Superior temporal gyrus (tissue), 1 donor: Measurements from ENCODE around the gene SPC25.

Source experiments
- DNase-seq: peaks from one replicate; pipeline ENCODE4 v3.0.0-alpha.2; 2016; ENCODE audit errors: extremely low spot score

The SPC25 gene

DNA sequence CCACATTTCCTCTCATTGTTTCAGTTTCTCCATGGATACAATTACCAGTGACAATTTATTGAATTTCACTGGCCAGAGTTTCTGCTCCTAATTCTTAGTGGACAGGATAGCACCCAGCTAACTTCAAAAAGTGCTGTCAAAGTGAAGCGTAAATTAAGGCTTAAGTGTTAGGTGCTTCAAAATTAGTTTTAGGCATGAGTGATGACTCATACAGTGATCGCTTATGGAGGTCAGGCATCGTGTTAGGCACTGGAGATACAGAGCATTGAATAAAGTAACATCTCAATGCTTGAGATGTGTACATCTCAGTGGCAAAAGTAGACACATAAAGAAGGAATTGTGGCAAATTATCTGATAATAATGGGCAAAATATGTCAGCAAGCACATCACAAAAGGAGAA is 47.0 kb downstream of the SPC25 start:
- no peak for DNase-seq

DNA sequence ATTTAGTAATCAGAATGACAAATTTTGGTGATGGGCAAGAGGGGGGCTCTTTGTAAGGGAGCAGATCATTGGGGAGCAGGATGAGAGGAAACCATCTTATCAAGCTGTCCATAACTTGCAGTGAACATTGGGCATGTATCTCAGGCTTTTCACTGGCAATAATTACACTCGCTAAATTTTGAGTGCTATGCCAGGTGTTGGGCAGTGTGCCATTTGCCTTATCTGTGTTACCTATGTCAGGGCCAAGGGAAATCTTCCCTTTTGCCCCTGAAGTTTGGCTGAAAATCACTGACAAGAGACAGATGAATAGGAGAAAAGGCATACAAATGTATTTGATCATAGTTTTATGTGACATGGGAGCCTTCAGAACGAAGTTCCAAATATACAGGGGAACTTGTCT is 48.8 kb downstream of the SPC25 start:
- no peak for DNase-seq

- DNase-seq = no peak
Observed at GRCh38 chr2:168835969-168836368, 54.3 kb downstream of the SPC25 start.

- DNase-seq = no peak
Observed at GRCh38 chr2:168831662-168832061, 58.6 kb downstream of the SPC25 start.

GRCh38 chr2:168830958-168831357 is 59.3 kb downstream of the SPC25 start:
- DNase-seq = no peak

DNA sequence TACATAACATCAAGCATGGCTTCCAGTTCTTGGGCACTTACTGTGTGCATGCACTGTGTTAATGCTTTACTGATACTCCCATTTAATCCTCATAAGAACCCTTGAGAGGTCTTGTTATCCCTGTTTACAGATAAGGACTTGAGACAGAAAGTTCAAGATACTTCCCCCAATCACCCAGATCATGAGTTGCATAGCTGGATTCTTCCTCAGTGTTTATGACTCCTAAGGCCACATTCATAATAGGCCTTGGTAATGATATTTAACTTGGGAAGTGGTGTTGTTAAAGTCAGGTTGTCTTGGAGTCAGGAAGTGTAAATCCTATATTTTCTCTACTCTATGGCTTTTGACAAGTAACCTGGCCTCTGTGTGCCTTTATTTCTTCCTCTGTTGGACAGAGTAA is 65.1 kb downstream of the SPC25 start:
- DNase-seq = no peak

- no peak for DNase-seq
Observed at GRCh38 chr2:168821992-168822391, 68.2 kb downstream of the SPC25 start.

GRCh38 chr2:168821577-168821976 is 68.7 kb downstream of the SPC25 start:
- DNase-seq = no peak
